Ishikawa (cell line): ENCODE measurements around the gene PEAK1.

Experiments
- CEBPB ChIP-seq: IDR thresholded peaks from 2 replicates; pipeline ENCODE4 v1.6.1; 2012
- EGR1 ChIP-seq: IDR thresholded peaks from 2 replicates; pipeline ENCODE4 v1.6.1; 2012
- EP300 ChIP-seq: IDR thresholded peaks from 2 replicates; pipeline ENCODE4 v1.6.1; 2012; ENCODE audit warnings: borderline replicate concordance
- FOXM1 ChIP-seq: IDR thresholded peaks from 2 replicates; pipeline ENCODE4 v1.6.1; 2012; ENCODE audit warnings: low read depth, borderline replicate concordance
- NFIC ChIP-seq: IDR thresholded peaks from 2 replicates; pipeline ENCODE4 v1.6.1; 2012
- RAD21 ChIP-seq: IDR thresholded peaks from 2 replicates; pipeline ENCODE4 v1.6.1; 2012; ENCODE audit warnings: low read depth
- TAF1 ChIP-seq: IDR thresholded peaks from 2 replicates; pipeline ENCODE4 v1.6.1; 2012; ENCODE audit warnings: low read depth, mild to moderate bottlenecking
- TCF12 ChIP-seq: IDR thresholded peaks from 2 replicates; pipeline ENCODE4 v1.6.1; 2012; ENCODE audit warnings: low read depth
- YY1 ChIP-seq: IDR thresholded peaks from 2 replicates; pipeline ENCODE4 v1.6.1; 2012; ENCODE audit warnings: low read depth
- ZBTB7A ChIP-seq: IDR thresholded peaks from 2 replicates; pipeline ENCODE4 v1.6.1; 2012; ENCODE audit warnings: low read depth
- TF ChIP-seq, protein P1 (sequence below): IDR thresholded peaks from 2 replicates; pipeline ENCODE4 v1.6.1; 2012; ENCODE audit warnings: low read depth, mild to moderate bottlenecking

GRCh38 chr15:77066971-77067690, 352.8 kb downstream of the PEAK1 start:
- no peak for TF ChIP-seq RAD21
- TF ChIP-seq, protein P1, sequence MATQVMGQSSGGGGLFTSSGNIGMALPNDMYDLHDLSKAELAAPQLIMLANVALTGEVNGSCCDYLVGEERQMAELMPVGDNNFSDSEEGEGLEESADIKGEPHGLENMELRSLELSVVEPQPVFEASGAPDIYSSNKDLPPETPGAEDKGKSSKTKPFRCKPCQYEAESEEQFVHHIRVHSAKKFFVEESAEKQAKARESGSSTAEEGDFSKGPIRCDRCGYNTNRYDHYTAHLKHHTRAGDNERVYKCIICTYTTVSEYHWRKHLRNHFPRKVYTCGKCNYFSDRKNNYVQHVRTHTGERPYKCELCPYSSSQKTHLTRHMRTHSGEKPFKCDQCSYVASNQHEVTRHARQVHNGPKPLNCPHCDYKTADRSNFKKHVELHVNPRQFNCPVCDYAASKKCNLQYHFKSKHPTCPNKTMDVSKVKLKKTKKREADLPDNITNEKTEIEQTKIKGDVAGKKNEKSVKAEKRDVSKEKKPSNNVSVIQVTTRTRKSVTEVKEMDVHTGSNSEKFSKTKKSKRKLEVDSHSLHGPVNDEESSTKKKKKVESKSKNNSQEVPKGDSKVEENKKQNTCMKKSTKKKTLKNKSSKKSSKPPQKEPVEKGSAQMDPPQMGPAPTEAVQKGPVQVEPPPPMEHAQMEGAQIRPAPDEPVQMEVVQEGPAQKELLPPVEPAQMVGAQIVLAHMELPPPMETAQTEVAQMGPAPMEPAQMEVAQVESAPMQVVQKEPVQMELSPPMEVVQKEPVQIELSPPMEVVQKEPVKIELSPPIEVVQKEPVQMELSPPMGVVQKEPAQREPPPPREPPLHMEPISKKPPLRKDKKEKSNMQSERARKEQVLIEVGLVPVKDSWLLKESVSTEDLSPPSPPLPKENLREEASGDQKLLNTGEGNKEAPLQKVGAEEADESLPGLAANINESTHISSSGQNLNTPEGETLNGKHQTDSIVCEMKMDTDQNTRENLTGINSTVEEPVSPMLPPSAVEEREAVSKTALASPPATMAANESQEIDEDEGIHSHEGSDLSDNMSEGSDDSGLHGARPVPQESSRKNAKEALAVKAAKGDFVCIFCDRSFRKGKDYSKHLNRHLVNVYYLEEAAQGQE = no peak
- TF ChIP-seq CEBPB = no peak
- TF ChIP-seq FOXM1 = no peak
- no peak for TF ChIP-seq ZBTB7A
- TF ChIP-seq EGR1 = no peak
- no peak for TF ChIP-seq YY1
- no peak for TF ChIP-seq NFIC
- TF ChIP-seq EP300 = no peak
- TF ChIP-seq TCF12 = no peak
- no peak for TF ChIP-seq TAF1
